ENCODE results near the gene MAGEB17.

MAGEB17 gene

GRCh38 chrX:16171039-16171438 is 3.8 kb downstream of the MAGEB17 start:
- no peaks in the 10 kb centered on the region for H3K36me3 ChIP-seq (ENCODE audit: insufficient read depth, low read length)
- H2AFZ ChIP-seq (ENCODE audit: low read length), result no peak overlapping the region
- H3K4me2 ChIP-seq (ENCODE audit: low read depth, low read length, poor library complexity, severe bottlenecking), result no peak overlapping the region
- no peaks in the 10 kb centered on the region for H3K27me3 ChIP-seq (ENCODE audit: insufficient read depth, low read length, poor library complexity, severe bottlenecking)
- H3F3A ChIP-seq (ENCODE audit: low read depth), result no peaks in the 10 kb centered on the region
- H3K9me3 ChIP-seq (ENCODE audit: insufficient read depth, low read depth, low read length), result no peaks in the 10 kb centered on the region
- no peak overlapping the region for H3K9ac ChIP-seq (ENCODE audit: low read depth, low read length, poor library complexity, severe bottlenecking)
- no peak overlapping the region for H3K4me3 ChIP-seq (ENCODE audit: low read length, poor library complexity, severe bottlenecking)
- no peaks in the 10 kb centered on the region for H3K9me2 ChIP-seq (replicated peaks; ENCODE audit: low read depth, low read length)
- H4K20me1 ChIP-seq (ENCODE audit: insufficient read depth, low read length, poor library complexity, severe bottlenecking), result no peaks in the 10 kb centered on the region
- H3K4me1 ChIP-seq (ENCODE audit: insufficient read depth, low read length, poor library complexity, severe bottlenecking), result no peaks in the 10 kb centered on the region
- TF ChIP-seq EZH2phosphoT487 (IDR thresholded peaks at IDR 0.05; ENCODE audit: borderline replicate concordance) (no peak), CTCF (conservative IDR thresholded peaks at IDR 0.05; ENCODE audit: low read length) (no peak)
- no peaks in the 10 kb centered on the region for H3K79me2 ChIP-seq (ENCODE audit: insufficient read depth, low read length)

- no peak overlapping the region for H3K4me2 ChIP-seq (ENCODE audit: low read depth, low read length, poor library complexity, severe bottlenecking)
- no peaks in the 10 kb centered on the region for H3F3A ChIP-seq (ENCODE audit: low read depth)
- H3K27me3 ChIP-seq (ENCODE audit: insufficient read depth, low read length, poor library complexity, severe bottlenecking), result no peaks in the 10 kb centered on the region
- no peak overlapping the region for H2AFZ ChIP-seq (ENCODE audit: low read length)
- H3K9me3 ChIP-seq (ENCODE audit: insufficient read depth, low read depth, low read length), result no peaks in the 10 kb centered on the region
- H4K20me1 ChIP-seq (ENCODE audit: insufficient read depth, low read length, poor library complexity, severe bottlenecking), result no peaks in the 10 kb centered on the region
- no peaks in the 10 kb centered on the region for H3K79me2 ChIP-seq (ENCODE audit: insufficient read depth, low read length)
- H3K4me3 ChIP-seq (ENCODE audit: low read length, poor library complexity, severe bottlenecking), result no peak overlapping the region
- no peak overlapping the region for H3K9ac ChIP-seq (ENCODE audit: low read depth, low read length, poor library complexity, severe bottlenecking)
- H3K36me3 ChIP-seq (ENCODE audit: insufficient read depth, low read length), result no peaks in the 10 kb centered on the region
- TF ChIP-seq CTCF (conservative IDR thresholded peaks at IDR 0.05; ENCODE audit: low read length) (no peak), EZH2phosphoT487 (IDR thresholded peaks at IDR 0.05; ENCODE audit: borderline replicate concordance) (no peak)
- no peaks in the 10 kb centered on the region for H3K4me1 ChIP-seq (ENCODE audit: insufficient read depth, low read length, poor library complexity, severe bottlenecking)
- H3K9me2 ChIP-seq (replicated peaks; ENCODE audit: low read depth, low read length), result no peaks in the 10 kb centered on the region
Measured at GRCh38 chrX:16171944-16172343, 4.7 kb downstream of the MAGEB17 start.

- Histone ChIP-seq H3K9me2 (replicated peaks; ENCODE audit: low read depth, low read length) (no peaks in the 10 kb centered on the region), H3K9ac (ENCODE audit: low read depth, low read length, poor library complexity, severe bottlenecking) (no peak overlapping the region), H3K4me1 (ENCODE audit: insufficient read depth, low read length, poor library complexity, severe bottlenecking) (no peaks in the 10 kb centered on the region), H3F3A (ENCODE audit: low read depth) (no peaks in the 10 kb centered on the region), H3K36me3 (ENCODE audit: insufficient read depth, low read length) (no peaks in the 10 kb centered on the region), H3K79me2 (ENCODE audit: insufficient read depth, low read length) (no peaks in the 10 kb centered on the region), H3K4me3 (ENCODE audit: low read length, poor library complexity, severe bottlenecking) (no peak overlapping the region), H3K27me3 (ENCODE audit: insufficient read depth, low read length, poor library complexity, severe bottlenecking) (no peaks in the 10 kb centered on the region), H4K20me1 (ENCODE audit: insufficient read depth, low read length, poor library complexity, severe bottlenecking) (no peaks in the 10 kb centered on the region), H3K4me2 (ENCODE audit: low read depth, low read length, poor library complexity, severe bottlenecking) (no peak overlapping the region), H2AFZ (ENCODE audit: low read length) (no peak overlapping the region), H3K9me3 (ENCODE audit: insufficient read depth, low read depth, low read length) (no peaks in the 10 kb centered on the region)
- no peak for TF ChIP-seq EZH2phosphoT487 (IDR thresholded peaks at IDR 0.05; ENCODE audit: borderline replicate concordance)
- no peak for TF ChIP-seq CTCF (conservative IDR thresholded peaks at IDR 0.05; ENCODE audit: low read length)
Measured at GRCh38 chrX:16172391-16172790, 5.1 kb downstream of the MAGEB17 start.

All from Loucy (cell line).